ENCODE results near the gene TMEM167A.
"Not testable (repeated sequence)": the region's sequence is repeated elsewhere in the genome, so short reads cannot be mapped to it uniquely, and the experiment has no call there.

Gene TMEM167A

DNA sequence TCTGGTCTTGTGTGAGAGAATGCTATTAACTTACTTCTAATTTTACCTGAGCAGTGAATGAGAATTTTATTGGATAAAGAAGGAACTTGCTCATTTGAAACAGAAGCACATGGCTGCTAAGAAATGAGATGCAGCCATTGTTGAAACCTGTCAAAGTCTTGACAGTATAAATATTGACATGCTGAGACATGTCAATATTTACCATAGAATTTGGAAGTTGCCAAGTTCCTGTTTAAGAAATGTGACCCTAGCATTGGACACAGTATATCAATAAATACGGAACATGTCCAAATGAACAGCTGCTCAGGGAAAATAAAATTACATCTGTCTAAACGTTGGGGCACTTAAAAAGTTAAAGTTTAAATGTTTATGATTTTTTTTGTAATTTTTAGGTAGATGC lies 7.9 kb upstream of the TMEM167A start:
- DNase-seq = no peak

- no peak for DNase-seq
These were observed 7.1 kb upstream of the TMEM167A start for GRCh38 chr5:83084336-83084735.

DNA sequence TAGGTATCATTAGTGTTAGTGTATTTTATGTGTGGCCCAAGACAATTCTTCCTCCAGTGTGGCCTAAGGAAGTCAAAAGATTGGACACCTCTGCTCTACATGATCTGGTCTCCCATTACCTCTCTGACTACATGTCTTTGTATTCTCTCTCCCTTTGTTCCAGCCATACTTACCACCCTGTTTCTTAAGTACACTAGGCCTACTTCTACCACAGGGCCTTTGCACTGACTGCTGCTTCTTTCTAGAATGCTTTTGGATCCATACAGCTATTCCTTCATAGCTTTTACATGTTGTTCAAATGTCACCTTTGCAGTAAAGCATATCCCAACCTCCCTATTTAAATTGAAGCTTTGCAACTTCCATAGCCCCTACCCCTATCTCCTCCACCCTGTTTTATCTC lies 5.6 kb upstream of the TMEM167A start:
- DNase-seq = no peak

- DNase-seq = no peak
These were observed 568 bp upstream of the TMEM167A start for GRCh38 chr5:83077662-83078261.

GRCh38 chr5:83072966-83073365 lies 4.2 kb downstream of the TMEM167A start:
- DNase-seq = no peak

- DNase-seq = no peak
These were observed 5.7 kb downstream of the TMEM167A start for GRCh38 chr5:83071286-83072051.

DNA sequence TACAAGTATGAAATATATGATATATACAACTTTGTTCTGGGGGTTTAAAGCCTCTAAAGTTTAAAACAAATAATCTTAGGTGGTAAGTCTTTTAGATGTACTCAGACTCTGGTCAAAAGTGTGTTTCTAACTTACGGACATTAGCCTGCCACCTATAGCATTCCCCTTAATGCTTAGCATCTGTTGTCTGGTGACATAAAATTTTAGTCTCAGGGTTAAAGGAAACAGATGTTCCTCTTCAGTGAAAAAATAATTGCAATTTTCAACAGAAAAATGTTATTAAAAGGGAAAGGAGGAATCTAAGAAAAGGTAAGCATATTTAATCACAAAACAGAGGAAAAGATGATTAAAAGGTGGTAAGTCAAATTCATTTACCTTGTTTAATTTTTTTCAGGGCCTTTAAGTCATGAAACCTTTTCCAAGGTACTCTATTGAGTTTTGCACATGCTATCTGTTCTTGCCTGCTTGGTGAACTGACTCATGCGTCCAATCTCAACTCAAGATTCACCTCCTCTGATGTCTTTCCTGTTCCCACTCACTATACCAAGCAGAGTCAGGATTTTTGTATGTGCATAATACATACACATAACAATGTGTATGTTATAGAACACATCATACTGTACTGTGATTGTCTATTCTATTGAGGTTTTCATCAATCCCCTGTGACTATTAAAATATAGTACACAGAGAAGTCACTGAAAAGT lies 7.9 kb downstream of the TMEM167A start:
- DNase-seq = no peak

GRCh38 chr5:83067377-83067776 lies 9.8 kb downstream of the TMEM167A start:
- not testable (repeated sequence) for DNase-seq

- no peak for DNase-seq
These were observed 10.6 kb downstream of the TMEM167A start for GRCh38 chr5:83066548-83067110.

- no peak for DNase-seq
These were observed 17.9 kb downstream of the TMEM167A start for GRCh38 chr5:83059341-83059740.

DNA sequence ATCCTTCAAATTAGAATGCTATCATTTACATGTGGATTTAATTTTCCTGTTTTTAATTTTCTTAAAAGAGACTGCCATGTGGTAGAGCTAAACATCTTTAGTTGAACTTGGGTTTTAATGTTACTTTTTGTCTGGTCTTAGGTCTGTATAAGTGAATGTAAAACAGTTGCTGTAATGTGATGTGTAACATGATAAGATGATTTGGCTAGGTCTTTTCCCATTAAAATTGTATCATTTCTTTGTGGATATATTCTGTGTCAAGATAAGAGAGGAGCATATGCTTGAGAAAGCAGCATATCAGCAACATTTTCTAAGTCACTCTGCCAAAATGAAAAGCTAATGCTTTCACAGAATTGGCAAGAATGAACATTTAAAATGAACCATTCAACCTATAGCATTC lies 18.5 kb downstream of the TMEM167A start:
- DNase-seq = peak; percentile 28

- DNase-seq = no peak
These were observed 22.0 kb downstream of the TMEM167A start for GRCh38 chr5:83055166-83055565.

GRCh38 chr5:83050723-83051340 lies 26.4 kb downstream of the TMEM167A start:
- no peak for DNase-seq

GRCh38 chr5:83049370-83049885 lies 27.8 kb downstream of the TMEM167A start:
- no peak for DNase-seq

DNA sequence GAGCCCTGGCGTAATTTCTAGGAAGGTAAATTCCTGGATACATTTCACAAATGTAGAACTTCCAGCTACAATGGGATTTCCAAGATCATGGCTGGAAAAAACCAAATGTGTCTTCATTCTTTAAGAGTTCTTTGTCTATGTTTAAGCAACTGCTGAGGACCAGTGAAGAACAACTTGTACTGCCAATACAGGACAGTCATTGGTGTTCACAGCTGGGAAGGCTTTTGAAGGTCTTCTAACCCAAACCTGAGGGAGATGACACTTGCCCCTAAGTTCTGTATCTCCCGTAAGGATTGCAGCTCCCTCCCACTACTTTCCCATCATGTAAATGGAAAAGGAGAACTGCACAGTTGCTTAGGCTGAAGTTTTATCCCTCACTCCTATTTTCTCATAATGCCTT lies 28.4 kb downstream of the TMEM167A start:
- DNase-seq = no peak

GRCh38 chr5:83048277-83048676 lies 28.9 kb downstream of the TMEM167A start:
- DNase-seq = no peak

GRCh38 chr5:83044926-83045325 lies 32.3 kb downstream of the TMEM167A start:
- DNase-seq = no peak

DNA sequence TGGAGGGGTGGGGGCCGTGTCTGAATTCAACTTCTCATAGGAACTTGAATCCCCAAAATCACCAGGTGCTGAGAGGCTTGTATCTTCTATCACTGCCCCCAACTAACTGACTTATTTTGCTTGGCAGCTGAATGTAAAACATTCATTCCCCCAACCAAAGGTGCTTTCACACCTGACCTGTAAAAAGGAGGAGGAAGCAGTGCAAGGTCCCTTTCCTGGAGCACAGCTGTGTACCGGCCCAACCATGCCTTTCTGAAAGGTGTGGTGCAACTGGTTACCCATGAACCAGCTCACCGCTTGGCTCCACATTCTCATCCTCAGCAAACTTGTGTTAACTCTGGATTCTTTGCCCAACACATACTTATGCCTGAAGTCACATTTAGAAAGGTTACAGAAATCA lies 34.7 kb downstream of the TMEM167A start:
- no peak for DNase-seq

DNA sequence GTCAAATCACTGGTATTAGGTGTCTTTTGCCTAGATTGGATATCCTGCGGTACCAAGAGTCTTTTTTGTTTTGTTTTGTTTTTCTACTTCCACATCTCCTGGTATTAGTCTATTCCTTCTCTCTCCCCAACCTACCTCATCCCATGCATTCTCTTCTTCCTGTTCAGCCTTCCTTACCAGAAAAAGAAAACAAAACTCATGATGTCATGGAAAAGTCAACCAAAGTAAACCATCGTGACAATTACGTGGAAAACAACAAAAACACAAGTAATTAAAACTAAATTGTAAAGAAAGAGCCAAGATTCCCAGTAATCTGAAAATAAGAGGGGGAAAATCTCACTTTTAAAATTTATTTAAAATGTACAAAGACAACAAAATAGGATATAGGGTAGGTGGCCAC lies 38.3 kb downstream of the TMEM167A start:
- DNase-seq = no peak

DNA sequence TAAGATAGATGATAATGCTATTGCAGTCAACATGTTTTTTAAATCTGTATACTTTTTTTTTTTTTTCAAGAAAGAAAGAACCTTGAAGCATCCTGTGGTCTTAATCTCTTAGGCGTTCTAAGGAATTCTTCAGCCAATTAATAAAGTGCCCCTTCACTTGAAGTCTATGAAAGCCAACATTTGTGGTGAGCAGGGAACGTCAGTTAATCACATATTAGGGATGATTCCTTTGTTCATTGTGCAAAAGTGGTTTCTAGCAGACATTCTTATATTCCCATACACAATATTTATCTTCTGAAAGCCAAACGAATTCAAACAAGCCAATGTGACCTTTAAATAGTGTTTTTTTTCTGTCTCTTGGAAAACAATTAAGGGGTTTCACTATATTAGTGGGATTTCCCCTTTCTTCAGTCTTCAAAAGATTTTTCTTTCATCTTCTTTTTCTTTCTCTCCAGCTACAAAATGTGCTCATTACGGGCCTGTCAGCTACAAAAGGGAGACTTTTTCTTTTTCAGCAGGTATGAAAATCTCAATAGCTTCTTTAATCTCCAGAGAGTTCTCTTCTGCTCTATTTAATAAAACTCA lies 40.1 kb downstream of the TMEM167A start:
- DNase-seq = peak; percentile 26

- peak; percentile 69 for DNase-seq
These were observed 41.7 kb downstream of the TMEM167A start for GRCh38 chr5:83035373-83036100.
